Measurements from ENCODE around the gene SH3BP5.

The SH3BP5 gene

DNA sequence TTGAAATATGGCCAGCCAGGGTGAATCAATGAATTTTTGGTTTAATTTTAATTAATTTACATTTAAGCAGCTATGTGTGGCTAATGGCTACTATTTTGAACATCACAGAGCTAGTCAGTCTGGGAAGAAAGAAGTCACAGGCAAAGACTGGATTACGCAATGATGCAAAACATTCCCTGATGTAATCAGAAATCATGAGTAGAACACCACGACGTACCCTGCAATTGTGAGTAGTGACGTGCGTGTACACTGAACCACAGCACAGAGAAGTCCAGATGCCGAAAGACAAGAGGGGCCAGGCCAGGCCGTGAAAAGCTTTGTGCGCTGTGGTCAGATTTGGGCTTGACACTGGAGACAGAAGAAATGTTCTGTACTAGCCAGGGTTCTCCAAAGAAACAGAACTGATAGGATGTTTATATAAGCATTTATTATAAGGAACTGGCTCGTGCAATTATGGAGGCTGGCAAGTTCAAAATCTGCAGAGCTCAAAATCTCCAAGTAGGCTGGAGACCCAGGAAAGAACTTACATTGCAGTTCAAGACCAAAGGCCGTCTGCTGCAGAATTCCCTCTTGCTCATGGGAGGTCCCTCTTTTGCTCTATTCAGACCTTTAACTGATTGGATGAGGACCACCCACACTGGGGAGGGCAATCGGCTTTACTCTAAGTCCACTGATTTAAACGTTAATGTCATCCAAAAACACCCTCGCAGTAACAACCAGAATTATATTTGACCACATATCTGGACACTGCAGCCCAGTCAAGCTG lies 44.6 kb downstream of the SH3BP5 start:
- TF ChIP-seq GATA3 (IDR thresholded peaks at IDR 0.05; ENCODE audit: low read depth, low read length): no peak
- no peak for TF ChIP-seq GATA2 (IDR thresholded peaks at IDR 0.05; ENCODE audit: low read depth, low read length)

GRCh38 chr3:15286022-15286421 lies 46.4 kb downstream of the SH3BP5 start:
- TF ChIP-seq GATA2 (IDR thresholded peaks at IDR 0.05; ENCODE audit: low read depth, low read length) (no peak), GATA3 (IDR thresholded peaks at IDR 0.05; ENCODE audit: low read depth, low read length) (no peak)

- TF ChIP-seq GATA2 (IDR thresholded peaks at IDR 0.05; ENCODE audit: low read depth, low read length) (no peak), GATA3 (IDR thresholded peaks at IDR 0.05; ENCODE audit: low read depth, low read length) (no peak)
Measured at GRCh38 chr3:15284121-15284889, 48.1 kb downstream of the SH3BP5 start.

DNA sequence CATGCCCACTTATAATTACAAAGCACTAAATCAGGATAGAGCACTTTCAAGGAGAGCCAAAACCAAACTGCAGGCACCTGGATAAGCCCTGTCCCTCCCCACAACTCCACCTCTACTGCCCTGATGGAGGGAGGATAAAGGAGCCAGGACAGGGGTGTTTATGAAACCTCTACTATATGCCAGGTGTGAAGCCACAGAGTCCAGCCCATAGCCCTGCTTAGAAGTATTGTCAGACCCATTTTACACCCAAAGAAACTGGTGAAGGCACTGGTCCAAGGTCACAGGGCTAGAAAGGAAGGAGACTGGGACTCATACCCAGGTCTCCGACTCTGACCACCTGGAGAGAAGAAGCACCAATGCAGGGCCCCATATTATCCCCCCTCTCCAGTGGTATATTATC lies 48.7 kb downstream of the SH3BP5 start:
- no peak for TF ChIP-seq GATA2 (IDR thresholded peaks at IDR 0.05; ENCODE audit: low read depth, low read length)
- TF ChIP-seq GATA3 (IDR thresholded peaks at IDR 0.05; ENCODE audit: low read depth, low read length): no peak

GRCh38 chr3:15281817-15282216 lies 50.6 kb downstream of the SH3BP5 start:
- TF ChIP-seq GATA2 (IDR thresholded peaks at IDR 0.05; ENCODE audit: low read depth, low read length) (no peak), GATA3 (IDR thresholded peaks at IDR 0.05; ENCODE audit: low read depth, low read length) (no peak)

GRCh38 chr3:15280853-15281532 lies 51.4 kb downstream of the SH3BP5 start:
- TF ChIP-seq GATA2 (IDR thresholded peaks at IDR 0.05; ENCODE audit: low read depth, low read length): no peak
- TF ChIP-seq GATA3 (IDR thresholded peaks at IDR 0.05; ENCODE audit: low read depth, low read length): no peak

- TF ChIP-seq GATA2 (IDR thresholded peaks at IDR 0.05; ENCODE audit: low read depth, low read length) (no peak), GATA3 (IDR thresholded peaks at IDR 0.05; ENCODE audit: low read depth, low read length) (no peak)
Measured at GRCh38 chr3:15279671-15280402, 52.5 kb downstream of the SH3BP5 start.

DNA sequence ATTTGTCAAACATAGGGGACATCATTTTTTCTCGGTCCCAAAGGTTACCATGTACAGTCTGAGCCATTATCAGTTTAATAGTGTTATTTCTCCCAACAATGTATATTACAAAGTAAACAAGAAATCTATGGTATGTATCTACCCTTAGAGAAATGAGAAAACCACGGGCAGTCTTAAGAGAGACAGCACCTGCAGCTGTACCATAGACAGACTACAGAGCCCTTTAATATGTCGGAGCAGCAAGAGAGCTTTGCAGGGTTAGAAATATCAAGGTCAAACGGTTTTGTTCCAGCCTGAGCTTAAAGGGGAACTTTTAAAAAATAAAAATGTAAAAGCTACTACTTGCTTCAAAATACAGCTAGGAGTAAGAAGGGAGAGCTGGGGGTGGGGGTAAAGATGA lies 53.2 kb downstream of the SH3BP5 start:
- TF ChIP-seq GATA3 (IDR thresholded peaks at IDR 0.05; ENCODE audit: low read depth, low read length) (no peak), GATA2 (IDR thresholded peaks at IDR 0.05; ENCODE audit: low read depth, low read length) (no peak)

DNA sequence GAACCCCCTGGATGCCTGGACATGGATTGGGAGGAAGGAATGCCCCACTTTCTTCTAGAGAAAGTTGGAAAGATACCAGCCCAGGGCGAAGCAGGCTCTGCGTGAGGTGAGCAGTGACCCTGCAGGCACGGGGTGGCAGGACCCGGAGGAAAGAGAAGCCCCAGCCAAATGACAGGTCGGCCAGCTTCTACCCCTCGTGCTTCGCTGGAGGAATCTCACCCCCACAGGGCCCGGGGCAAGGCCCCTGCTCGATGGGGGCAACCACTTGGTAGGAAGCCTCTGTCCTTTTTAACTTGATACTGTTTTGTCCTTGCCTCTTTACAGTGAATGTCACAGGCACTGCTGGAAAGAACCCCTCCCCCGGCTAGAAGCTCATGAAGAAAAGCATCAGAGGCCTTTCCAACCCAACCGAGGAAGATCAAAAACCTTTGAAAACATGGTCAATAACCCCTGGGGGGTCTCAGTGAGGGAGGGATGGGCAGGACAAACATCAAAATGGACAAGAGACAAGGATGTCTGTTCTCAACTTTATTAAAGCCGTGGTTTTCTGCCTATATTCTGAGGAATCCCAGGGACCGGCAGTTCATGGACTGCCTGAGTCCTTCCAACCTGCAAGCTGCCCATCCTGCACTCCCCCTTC lies 54.4 kb downstream of the SH3BP5 start:
- TF ChIP-seq GATA3 (IDR thresholded peaks at IDR 0.05; ENCODE audit: low read depth, low read length) (no peak), GATA2 (IDR thresholded peaks at IDR 0.05; ENCODE audit: low read depth, low read length) (no peak)

DNA sequence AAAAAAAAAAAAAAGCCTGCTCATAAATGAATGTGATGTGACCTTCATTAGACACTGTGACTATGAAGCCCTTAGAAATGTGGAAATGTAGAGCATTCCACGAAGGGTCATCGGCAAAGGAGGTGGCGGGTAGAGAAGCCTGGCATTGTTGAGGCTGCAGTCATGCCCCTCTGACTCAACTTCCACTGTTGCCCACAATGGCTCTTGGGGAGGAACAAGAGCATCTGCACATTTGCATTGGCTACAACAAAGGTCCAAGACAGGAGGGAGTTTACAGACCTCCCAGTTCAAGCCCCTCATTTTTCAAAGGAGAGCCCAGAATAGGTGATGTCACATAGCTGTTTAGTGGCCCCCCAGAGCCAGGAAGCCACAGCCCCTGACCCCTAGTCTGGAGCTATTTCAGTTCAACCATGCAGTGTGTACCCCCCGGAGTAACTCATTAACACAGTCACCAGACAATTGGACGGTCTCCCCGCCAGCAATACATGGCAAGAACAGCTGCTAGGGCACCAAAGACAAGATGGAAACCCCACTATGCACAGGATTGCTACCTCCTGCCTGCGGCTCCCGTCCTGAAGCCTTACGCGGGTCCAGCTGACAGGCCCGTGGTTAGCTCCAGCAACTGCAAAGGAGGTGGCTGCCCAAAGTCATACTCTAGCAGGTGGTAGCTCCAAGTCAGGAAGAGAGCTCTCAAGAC lies 56.2 kb downstream of the SH3BP5 start:
- TF ChIP-seq GATA2 (IDR thresholded peaks at IDR 0.05; ENCODE audit: low read depth, low read length) (no peak), GATA3 (IDR thresholded peaks at IDR 0.05; ENCODE audit: low read depth, low read length) (no peak)

DNA sequence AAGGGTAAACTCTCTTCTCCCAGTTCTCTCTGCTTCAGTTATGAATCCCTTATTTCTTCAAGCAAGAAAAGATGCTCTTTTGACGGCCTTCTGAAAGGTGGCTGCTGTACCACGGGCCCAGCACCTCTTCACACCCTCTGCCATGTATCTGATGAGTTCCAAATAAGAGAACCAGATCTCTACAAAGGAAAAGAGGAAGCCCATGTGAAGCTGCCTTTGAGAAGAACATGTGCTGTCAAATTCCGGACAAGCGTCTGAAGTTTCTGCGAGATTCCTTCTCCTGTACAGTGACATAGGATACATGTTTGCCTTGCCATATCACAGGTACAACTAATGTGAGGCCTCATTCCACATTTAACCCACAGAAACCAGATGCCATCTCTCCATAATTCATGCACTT lies 59.2 kb downstream of the SH3BP5 start:
- no peak for TF ChIP-seq GATA2 (IDR thresholded peaks at IDR 0.05; ENCODE audit: low read depth, low read length)
- TF ChIP-seq GATA3 (IDR thresholded peaks at IDR 0.05; ENCODE audit: low read depth, low read length): no peak

DNA sequence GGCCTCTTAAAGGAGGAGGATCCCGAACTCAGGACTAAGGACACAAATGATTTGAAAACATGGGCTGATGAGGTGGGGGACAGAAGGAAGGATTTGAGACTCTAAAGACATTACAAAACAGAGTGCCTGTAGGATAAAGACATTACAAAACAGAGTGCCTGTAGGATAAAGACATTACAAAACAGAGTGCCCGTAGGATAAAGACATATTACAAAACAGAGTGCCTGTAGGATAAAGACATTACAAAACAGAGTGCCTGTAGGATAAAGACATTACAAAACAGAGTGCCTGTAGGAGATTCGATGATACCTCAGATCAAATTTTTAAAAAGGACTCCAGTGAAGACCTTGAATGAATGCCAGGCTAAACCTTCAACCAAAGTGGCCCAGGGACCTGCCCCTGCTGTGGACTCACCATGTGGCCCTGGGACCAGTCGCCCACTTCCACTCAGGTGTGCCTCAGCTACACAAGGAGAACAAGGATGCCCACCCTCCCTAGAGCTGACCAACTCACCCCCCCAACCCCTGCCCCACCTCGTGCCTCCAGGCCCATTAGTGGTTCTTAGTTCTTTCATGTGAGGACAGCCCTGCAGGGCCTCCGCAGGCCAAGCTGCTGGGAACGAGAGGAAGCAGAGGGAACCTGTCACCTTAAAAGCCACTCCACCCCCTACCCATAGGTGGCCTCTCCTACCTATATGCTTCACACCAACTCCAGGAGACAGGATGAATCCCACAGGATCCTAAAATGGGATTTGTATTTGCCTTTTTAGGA lies 59.8 kb downstream of the SH3BP5 start:
- TF ChIP-seq GATA2 (IDR thresholded peaks at IDR 0.05; ENCODE audit: low read depth, low read length) (no peak), GATA3 (IDR thresholded peaks at IDR 0.05; ENCODE audit: low read depth, low read length) (no peak)

Data from SH-SY5Y (cell line).